HepG2 (cell line): Measurements from ENCODE around the gene TBC1D14. TPM values are rescaled to one million over a fixed set of nuclear protein-coding genes. Genes with fewer than 3 reads are reported as not detected.

Source experiments
- ADNP ChIP-seq: sonication (generic); formaldehyde crosslinking; IDR thresholded peaks from 2 replicates; pipeline ENCODE4 v1.4.0; 2020; ENCODE audit warnings: missing genetic modification reagents
- ETV5 ChIP-seq: IDR thresholded peaks from 2 replicates; pipeline ENCODE4 v1.6.1; 2018; ENCODE audit warnings: missing biosample characterization, missing genetic modification reagents, inconsistent platforms, borderline replicate concordance
- FOXP4 ChIP-seq: sonication (generic); formaldehyde crosslinking; IDR thresholded peaks from 2 replicates; pipeline ENCODE4 v1.4.0; 2020; ENCODE audit warnings: missing genetic modification reagents
- HOXA7 ChIP-seq: sonication (generic); formaldehyde crosslinking; IDR thresholded peaks from 2 replicates; pipeline ENCODE4 v1.8.1; 2022; ENCODE audit warnings: mild to moderate bottlenecking, missing genetic modification reagents, moderate library complexity
- KDM5A ChIP-seq: fragments of 200-600 bp; sonication (generic); IDR thresholded peaks from 2 replicates; pipeline ENCODE4 v1.7.0; 2018; ENCODE audit warnings: antibody characterized with exemption, mild to moderate bottlenecking, low read length, borderline replicate concordance
- PBX2 ChIP-seq: IDR thresholded peaks from 2 replicates; pipeline ENCODE4 v1.6.1; 2016; ENCODE audit warnings: control low read depth
- RAD21 ChIP-seq: fragments of 450-650 bp; formaldehyde crosslinking; IDR thresholded peaks from 2 replicates; pipeline ENCODE4 v1.5.0; 2020; ENCODE audit warnings: mild to moderate bottlenecking
- RERE ChIP-seq: IDR thresholded peaks from 2 replicates; pipeline ENCODE4 v1.6.1; 2016; ENCODE audit warnings: low read depth, missing genetic modification reagents, missing compliant biosample characterization
- SMYD3 ChIP-seq: sonication (generic); formaldehyde crosslinking; IDR thresholded peaks from 2 replicates; pipeline ENCODE4 v1.8.1; 2023; ENCODE audit warnings: mild to moderate bottlenecking, missing genetic modification reagents
- THAP7 ChIP-seq: sonication (generic); formaldehyde crosslinking; IDR thresholded peaks from 2 replicates; pipeline ENCODE4 v1.8.1; 2023; ENCODE audit warnings: mild to moderate bottlenecking, missing genetic modification reagents
- ZNF329 ChIP-seq: sonication (generic); formaldehyde crosslinking; IDR thresholded peaks from 2 replicates; pipeline ENCODE4 v1.9.0; 2021; ENCODE audit warnings: low read depth, mild to moderate bottlenecking, missing genetic modification reagents
- ZNF34 ChIP-seq: sonication (generic); formaldehyde crosslinking; IDR thresholded peaks from 2 replicates; pipeline ENCODE4 v1.4.0; 2020; ENCODE audit warnings: mild to moderate bottlenecking, missing genetic modification reagents, borderline replicate concordance
- ZNF350 ChIP-seq: sonication (generic); formaldehyde crosslinking; IDR thresholded peaks from 2 replicates; pipeline ENCODE4 v1.4.0; 2020; ENCODE audit warnings: mild to moderate bottlenecking, low read depth, missing genetic modification reagents, borderline replicate concordance
- ZNF503 ChIP-seq: sonication (generic); formaldehyde crosslinking; IDR thresholded peaks from 2 replicates; pipeline ENCODE4 v1.4.0; 2020; ENCODE audit warnings: missing genetic modification reagents
- ZNF660 ChIP-seq: sonication (generic); formaldehyde crosslinking; IDR thresholded peaks from 2 replicates; pipeline ENCODE4 v1.5.1; 2020; ENCODE audit warnings: mild to moderate bottlenecking, low read depth, missing genetic modification reagents, borderline replicate concordance
- polyA plus RNA-seq, 8 experiments: library from polyadenylated mRNA; depleted of rRNA in 3 of 8; stranded (reverse) in 7 of 8; unstranded in 1 of 8; fragments of >200 nt; fragmentation: Illumina TruSeq in 4 of 8; extraction: Trizol in 4 of 8; gene quantifications; 2 replicates each; pipeline versions ENCODE4 v1.2.1 to v1.2.3, GENCODE V29; 2011 to 2016; ENCODE audit warnings: low read depth in 4 of 8, missing spikeins in 1 of 8, mixed read lengths in 1 of 8; ENCODE audit not compliant: insufficient read depth in 1 of 8
- total RNA-seq, 5 experiments: library from RNA; depleted of rRNA; stranded (reverse); fragments of >200 nt; fragmentation: Illumina TruSeq; extraction: Trizol; gene quantifications; 2 replicates each; pipeline ENCODE4 v1.2.3, GENCODE V29; 2016; ENCODE audit warnings: low read depth in 1 of 5

TBC1D14 gene
- total and polyA plus RNA-seq, 2 of the 13 experiments (the other 11 are each of a cell fraction or from before 2014, with no cell fraction given): 29.5 to 46.5 TPM

GRCh38 chr4:6892190-6892908 is 17.3 kb upstream of the TBC1D14 start (continued):
- no peak for TF ChIP-seq ZNF503 (CRISPR knock-in tag)
- TF ChIP-seq PBX2 (CRISPR knock-in tag): no peak
- no peak for TF ChIP-seq ZNF329 (CRISPR knock-in tag)
- TF ChIP-seq ZNF34 (CRISPR knock-in tag): 0 out of 2 replicates have a peak, but pooled peaks have one; percentile 38
- no peak for TF ChIP-seq THAP7
- TF ChIP-seq RAD21 (CRISPR knock-in tag): peak; percentile 90
- TF ChIP-seq ZNF350 (CRISPR knock-in tag): peak; percentile 70; the same call in 1 of the 2 replicates
- TF ChIP-seq ADNP (CRISPR knock-in tag): no peak
- TF ChIP-seq SMYD3 (CRISPR knock-in tag): no peak
- TF ChIP-seq HOXA7 (CRISPR knock-in tag): no peak
- TF ChIP-seq ETV5 (CRISPR knock-in tag): peak; percentile 51; the same call in 1 of the 2 replicates
- TF ChIP-seq KDM5A: no peak; the same call in 1 of the 2 replicates
- TF ChIP-seq RERE (CRISPR knock-in tag): 0 out of 2 replicates have a peak, but pooled peaks have one; percentile 17
- TF ChIP-seq FOXP4 (CRISPR knock-in tag): peak; percentile 55
- TF ChIP-seq ZNF660 (CRISPR knock-in tag): no peak
